Heart left ventricle (tissue), 16 donors: ENCODE results near the gene RNF103. TPM values are rescaled to one million over a fixed set of nuclear protein-coding genes. Genes with fewer than 3 reads are reported as not detected.
A peak's percentile ranks its signal among the peaks of the same experiment; 100 is the strongest.
"Not testable (repeated sequence)": the region's sequence is repeated elsewhere in the genome, so short reads cannot be mapped to it uniquely, and the experiment has no call there.

Experiments used
- ATAC-seq, 4 donors: fragments of 200-7000 bp; cut with Tn5 transposase; one replicate each; pipeline ENCODE4 v1.9.1; 2020 to 2022; ENCODE audit warnings: moderate library complexity in 4 of 4, mild to moderate bottlenecking in 3 of 4, moderate number of reproducible peaks in 1 of 4
- DNase-seq, 5 donors: peaks; one replicate each; pipeline ENCODE4 v3.0.0-alpha.2; 2020
- H3K27ac ChIP-seq, 12 donors: fragments of 200-600 bp; sonication (generic) in 4 of 12; one replicate each; pipeline versions ENCODE4 v1.5.0 to v1.8.0; 2016 to 2022; ENCODE audit warnings: mild to moderate bottlenecking in 2 of 12
- H3K27me3 ChIP-seq, 9 donors: fragments of 200-600 bp; sonication (generic) in 2 of 9; one replicate each; pipeline versions ENCODE4 v1.5.1 to v1.8.0; 2016 to 2022; ENCODE audit warnings: mild to moderate bottlenecking in 3 of 9
- H3K36me3 ChIP-seq, 9 donors: fragments of 200-600 bp; sonication (generic) in 2 of 9; one replicate each; pipeline versions ENCODE4 v1.5.0 to v1.8.0; 2018 to 2022; ENCODE audit warnings: mild to moderate bottlenecking in 2 of 9
- H3K4me1 ChIP-seq, 12 donors: fragments of 200-600 bp; sonication (generic) in 4 of 12; one replicate each; pipeline versions ENCODE4 v1.5.0 to v1.8.0; 2016 to 2022; ENCODE audit warnings: mild to moderate bottlenecking in 3 of 12
- H3K4me3 ChIP-seq, 12 donors: fragments of 200-600 bp; sonication (generic) in 4 of 12; one replicate each; pipeline versions ENCODE4 v1.5.0 to v1.8.0; 2017 to 2022; ENCODE audit warnings: mild to moderate bottlenecking in 9 of 12, moderate library complexity in 4 of 12
- H3K9me3 ChIP-seq, 12 donors: fragments of 200-600 bp; sonication (generic) in 4 of 12; one replicate each; pipeline versions ENCODE4 v1.5.0 to v1.8.0; 2016 to 2022; ENCODE audit warnings: mild to moderate bottlenecking in 1 of 12
- POLR2A ChIP-seq, 2 donors: fragments of 450-650 bp; IDR thresholded peaks; one replicate each; pipeline ENCODE4 v1.6.1; 2017; ENCODE audit warnings: antibody characterized with exemption in 2 of 2, mild to moderate bottlenecking in 2 of 2, moderate library complexity in 2 of 2
- WGBS, 4 donors: extraction: QIAGEN DNeasy Blood & Tissue Kit in 2 of 4; methylation state at CpG; one replicate each; pipeline versions ENCODE4 v1.1.5 to v1.1.7; 2013 to 2018; 5-methylcytosine and 5-hydroxymethylcytosine counted together
- intact Hi-C, 10 donors: fragments of 100-400 bp; cut with DNase I; formaldehyde crosslinking; loops; one replicate each; pipeline versions ENCODE4 v1.11.1 to v1.14.2; 2022
- polyA plus RNA-seq, 2 donors: library from polyadenylated mRNA; stranded (reverse); fragments of 200-250 nt; gene quantifications; one replicate each; pipeline ENCODE4 v1.2.3, GENCODE V29; 2013
- total RNA-seq, 9 donors: library from RNA; depleted of rRNA in 2 of 9; stranded (reverse); fragments of >200 nt in 2 of 9; fragmentation: NEBNext Ultra II Directional in 3 of 9; extraction: Animal tissue kit (Norgen Biotek cat#: 25700) in 3 of 9; gene quantifications; one replicate each; pipeline versions ENCODE4 v1.1.0 to v1.2.4, GENCODE V29; 2016 to 2023
- TF ChIP-seq, protein P1 (sequence below), 12 donors: fragments of 200-600 bp; sonication (generic) in 4 of 12; IDR thresholded peaks; one replicate each; pipeline versions ENCODE4 v1.5.0 to v1.8.0; 2018 to 2022; ENCODE audit warnings: antibody characterized with exemption in 12 of 12, mild to moderate bottlenecking in 5 of 12
- donor health status: ischemic (EF 13 %, LVEDD 7.1; RV severe dilation, severe dysfunction).
- donor health status: healthy with polysubstance abuse.
- donor health status: DM: no; HTN: yes; CAD: no.
- donor health status: DM: no; HTN: no; CAD: no.
- donor health status: ischemic (EF 25% LVEDD 6.9; RV normal size, moderate dysfunction).
- donor health status: ischemic (EF 25% LVEDD 5.7; RV mildly dilated, moderate dysfunction).
- donor health status: healthy.
- donor health status: DM: yes; HTN: yes; CAD: no.
- donor health status: ischemic (EF 35%, LVEDD 5.7; RV mildly dilated, moderate dysfunction).
- donor health status: nonischemic (EF 11% LVEDD 7.7; RV severe dilation, severe dysfunction).
- donor health status: DM: yes; HTN: yes; CAD: no.
- donor health status: PGD.
- donor health status: ischemic (EF 29% LVEDD 5.4; RV normal size, mild dysfunction).
- donor health status: nonischemic (EF 23%, LVEDD 6.1; RV moderate dilation, normal function).

The RNF103 gene
- total and polyA plus RNA-seq, 11 donors, result 28.8 to 75.4 (median 50.9) TPM

- 75 to 87% (median 81%) methylated on average over 2 of the region's 2 CpGs for WGBS, 4 donors
- TF ChIP-seq, protein P1, sequence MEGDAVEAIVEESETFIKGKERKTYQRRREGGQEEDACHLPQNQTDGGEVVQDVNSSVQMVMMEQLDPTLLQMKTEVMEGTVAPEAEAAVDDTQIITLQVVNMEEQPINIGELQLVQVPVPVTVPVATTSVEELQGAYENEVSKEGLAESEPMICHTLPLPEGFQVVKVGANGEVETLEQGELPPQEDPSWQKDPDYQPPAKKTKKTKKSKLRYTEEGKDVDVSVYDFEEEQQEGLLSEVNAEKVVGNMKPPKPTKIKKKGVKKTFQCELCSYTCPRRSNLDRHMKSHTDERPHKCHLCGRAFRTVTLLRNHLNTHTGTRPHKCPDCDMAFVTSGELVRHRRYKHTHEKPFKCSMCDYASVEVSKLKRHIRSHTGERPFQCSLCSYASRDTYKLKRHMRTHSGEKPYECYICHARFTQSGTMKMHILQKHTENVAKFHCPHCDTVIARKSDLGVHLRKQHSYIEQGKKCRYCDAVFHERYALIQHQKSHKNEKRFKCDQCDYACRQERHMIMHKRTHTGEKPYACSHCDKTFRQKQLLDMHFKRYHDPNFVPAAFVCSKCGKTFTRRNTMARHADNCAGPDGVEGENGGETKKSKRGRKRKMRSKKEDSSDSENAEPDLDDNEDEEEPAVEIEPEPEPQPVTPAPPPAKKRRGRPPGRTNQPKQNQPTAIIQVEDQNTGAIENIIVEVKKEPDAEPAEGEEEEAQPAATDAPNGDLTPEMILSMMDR (IDR thresholded peaks at IDR 0.05), result no peak
- TF ChIP-seq POLR2A (IDR thresholded peaks at IDR 0.05), result no peak
- no peaks in the 10 kb centered on the region for H3K36me3 ChIP-seq
- peaks cover 0 to 32% (median 2%) of the 10 kb centered on the region in 12 donors for H3K4me1 ChIP-seq
- peaks cover 0 to 2% (median 0%) of the 10 kb centered on the region in 12 donors for H3K9me3 ChIP-seq
- H3K4me3 ChIP-seq, result no peak overlapping the region
- ATAC-seq (no peak), DNase-seq (no peak)
- H3K27ac ChIP-seq, result peak overlapping the region in 9 of 12 donors; percentile 14 to 79 (median 51)
- no peaks in the 10 kb centered on the region for H3K27me3 ChIP-seq
- intact Hi-C loops, result no loop called here
These were observed 30.4 kb downstream of the RNF103 start for GRCh38 chr2:86593266-86593665.

DNA sequence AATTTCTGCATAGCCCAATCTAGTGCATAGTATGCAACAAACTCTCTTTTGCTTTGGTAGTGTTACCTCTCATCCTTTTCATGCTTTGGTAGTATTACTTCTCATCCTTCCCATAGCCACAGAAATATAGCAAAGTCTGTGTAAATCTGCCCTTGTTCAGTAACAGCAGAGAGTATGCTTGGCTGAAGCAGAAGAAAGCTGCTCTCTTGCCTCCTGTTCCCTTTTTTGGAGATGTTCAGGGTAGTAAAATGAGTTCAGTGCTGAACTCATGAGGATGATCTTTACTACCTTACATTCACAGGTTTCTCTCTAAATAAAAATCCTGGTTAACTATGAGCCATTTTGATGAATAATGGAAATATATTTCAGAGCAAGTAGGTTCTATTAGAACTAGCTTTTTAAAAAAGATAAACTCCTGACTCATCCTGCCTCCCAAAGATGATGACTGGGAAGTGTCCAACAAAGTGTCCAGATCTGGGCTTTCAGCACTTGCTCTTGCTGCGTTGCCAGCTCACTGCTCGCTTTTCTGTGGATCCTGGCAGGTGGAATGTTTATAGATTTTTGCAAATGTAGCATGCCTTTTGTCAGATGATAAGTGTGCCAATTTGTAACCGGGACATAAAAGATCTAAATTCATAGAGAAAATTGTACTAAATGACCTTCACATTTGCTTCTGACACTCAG lies 31.0 kb downstream of the RNF103 start:
- Histone ChIP-seq H3K4me1 (peaks cover 0 to 32% (median 2%) of the 10 kb centered on the region in 12 donors), H3K27me3 (no peaks in the 10 kb centered on the region), H3K36me3 (no peaks in the 10 kb centered on the region), H3K9me3 (peaks cover 0 to 2% (median 0%) of the 10 kb centered on the region in 12 donors), H3K27ac (peak overlapping the region in 9 of 12 donors; percentile 14 to 79 (median 51)), H3K4me3 (no peak overlapping the region)
- peak in 1 of 4 donors; percentile 52 for ATAC-seq
- peak in 1 of 5 donors; percentile 21 for DNase-seq
- intact Hi-C loops, result no loop called here
- no peak for TF ChIP-seq POLR2A (IDR thresholded peaks at IDR 0.05)
- TF ChIP-seq, protein P1 (IDR thresholded peaks at IDR 0.05), result no peak
- WGBS, 4 donors, result 28 to 43% (median 32%) methylated on average over 3 of the region's 3 CpGs

GRCh38 chr2:86589701-86590100 lies 34.0 kb downstream of the RNF103 start:
- H3K27ac ChIP-seq, H3K9me3 ChIP-seq, H3K27me3 ChIP-seq, H3K36me3 ChIP-seq, DNase-seq, H3K4me3 ChIP-seq, ATAC-seq, intact Hi-C loops: not testable (repeated sequence)
- peaks cover 0 to 15% (median under 1%) of the 10 kb centered on the region in 12 donors for H3K4me1 ChIP-seq
- 91 to 97% (median 97%) methylated on average over 5 of the region's 5 CpGs for WGBS, 4 donors

- Histone ChIP-seq H3K27me3 (no peaks in the 10 kb centered on the region), H3K27ac (peak overlapping the region in 3 of 12 donors; percentile 8 to 78 (median 16)), H3K36me3 (no peaks in the 10 kb centered on the region), H3K4me3 (no peak overlapping the region), H3K9me3 (peaks cover 0 to 6% (median 0%) of the 10 kb centered on the region in 12 donors), H3K4me1 (peaks cover 0 to 15% (median 8%) of the 10 kb centered on the region in 12 donors)
- TF ChIP-seq, protein P1 (IDR thresholded peaks at IDR 0.05), result no peak
- no peak for TF ChIP-seq POLR2A (IDR thresholded peaks at IDR 0.05)
- DNase-seq (no peak), ATAC-seq (peak; percentile 15 to 83 (median 74))
- 68 to 71% (median 70%) methylated on average over 2 of the region's 2 CpGs for WGBS, 4 donors
- intact Hi-C loops, result no loop called here
These were observed 39.3 kb downstream of the RNF103 start for GRCh38 chr2:86584151-86584913.
